ENCODE data around the gene KPNA1.
"Not testable (repeated sequence)": the region's sequence is repeated elsewhere in the genome, so short reads cannot be mapped to it uniquely, and the experiment has no call there.

KPNA1 gene

DNA sequence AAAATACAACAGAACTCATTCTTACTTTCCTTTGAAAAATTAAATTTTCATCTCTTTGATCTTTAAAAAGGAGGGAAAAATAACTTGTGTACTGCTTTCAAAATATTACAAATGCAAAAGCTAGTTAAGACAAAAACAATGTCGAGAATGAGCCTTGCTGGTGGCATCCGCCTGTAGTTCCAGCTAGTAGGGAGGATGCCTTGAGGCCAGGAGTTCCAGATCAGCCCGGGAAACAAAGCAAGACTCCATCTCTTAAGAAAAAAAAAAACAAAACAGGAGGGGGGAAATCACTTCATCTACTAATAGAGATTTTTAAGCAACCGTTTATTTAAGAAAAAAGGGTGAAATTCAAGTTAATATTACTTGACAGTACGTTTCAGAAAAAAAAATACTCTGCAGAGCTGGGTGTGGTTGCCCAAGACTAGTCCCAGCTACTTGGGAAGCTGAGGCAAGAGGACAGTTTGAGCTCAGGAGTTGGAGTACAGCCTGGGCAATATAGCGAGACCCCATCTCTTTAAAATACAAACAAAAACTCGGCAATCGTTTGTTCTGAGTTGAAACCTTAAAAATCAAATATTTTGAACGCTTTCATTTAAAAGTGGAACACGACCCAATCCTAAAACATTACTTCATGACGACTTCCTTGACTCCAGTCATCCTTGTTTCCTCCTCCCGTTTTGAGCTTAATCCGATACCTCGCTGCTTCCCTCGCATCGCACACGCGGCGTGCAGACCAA lies 1.2 kb downstream of the KPNA1 start:
- no peaks in the 10 kb centered on the region for H3K27me3 ChIP-seq (ENCODE audit: insufficient read depth, low read length)
- H2AFZ ChIP-seq (ENCODE audit: low read depth, low read length) = no peak overlapping the region
- H3K36me3 ChIP-seq (ENCODE audit: insufficient read depth, low read length) = no peaks in the 10 kb centered on the region
- H3K4me1 ChIP-seq (ENCODE audit: insufficient read depth, low read length) = peaks cover 10% of the 10 kb centered on the region
- H3K4me3 ChIP-seq (ENCODE audit: low read length) = peak overlapping the region; percentile 70
- H3K9me3 ChIP-seq (ENCODE audit: low read length) = no peaks in the 10 kb centered on the region

DNA sequence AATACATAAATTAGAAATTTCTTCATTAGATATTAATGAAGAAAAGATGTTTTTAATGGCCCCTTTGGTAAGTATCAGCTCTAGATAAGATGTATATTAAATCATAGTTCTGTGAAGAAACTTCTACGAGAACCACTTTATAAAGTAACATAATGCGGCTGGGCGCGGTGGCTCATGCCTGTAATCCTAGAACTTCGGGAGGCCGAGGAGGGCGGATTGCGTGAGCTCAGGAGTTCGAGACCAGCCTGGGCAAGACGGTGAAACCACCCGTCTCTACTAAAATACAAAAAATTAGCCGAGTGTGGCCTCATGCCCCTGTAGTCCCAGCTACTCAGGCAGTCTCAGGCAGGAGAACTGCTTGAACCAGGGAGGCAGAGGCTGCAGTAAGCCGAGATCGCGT lies 2.5 kb downstream of the KPNA1 start:
- no peak overlapping the region for H2AFZ ChIP-seq (ENCODE audit: low read depth, low read length)
- H3K27me3 ChIP-seq (ENCODE audit: insufficient read depth, low read length) = no peaks in the 10 kb centered on the region
- peaks cover 10% of the 10 kb centered on the region for H3K4me1 ChIP-seq (ENCODE audit: insufficient read depth, low read length)
- no peaks in the 10 kb centered on the region for H3K9me3 ChIP-seq (ENCODE audit: low read length)
- H3K4me3 ChIP-seq (ENCODE audit: low read length) = no peak overlapping the region
- H3K36me3 ChIP-seq (ENCODE audit: insufficient read depth, low read length) = no peaks in the 10 kb centered on the region

DNA sequence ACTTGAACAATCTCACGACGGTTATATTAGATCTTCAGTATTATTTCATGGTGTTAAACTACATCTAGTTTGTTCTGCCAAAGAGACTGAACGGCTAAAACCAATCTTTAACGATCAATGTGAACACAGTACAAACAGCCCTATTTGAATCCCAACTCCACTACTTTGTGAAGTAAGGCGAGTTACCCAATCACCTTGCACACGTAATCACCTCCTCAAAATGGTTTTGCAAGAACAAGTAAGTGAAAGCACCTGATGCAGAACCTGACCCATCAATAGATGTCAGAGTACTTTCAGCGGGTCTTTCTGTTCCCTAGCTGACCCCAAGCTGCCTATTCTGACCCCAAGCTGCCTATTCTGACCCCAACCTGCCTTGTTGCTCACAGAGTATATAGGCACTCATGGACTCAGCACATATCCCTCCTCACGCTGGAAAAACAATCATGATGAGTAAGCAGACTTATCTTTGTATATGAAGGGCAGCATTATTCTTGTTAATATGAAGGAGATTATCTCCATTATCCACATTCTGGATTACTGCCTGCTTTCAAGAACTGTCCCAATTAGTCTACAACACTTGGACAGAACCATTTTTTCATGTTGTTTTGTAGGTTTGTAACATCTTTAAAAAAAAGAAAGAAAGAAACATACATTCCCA lies 3.7 kb downstream of the KPNA1 start:
- no peak overlapping the region for H2AFZ ChIP-seq (ENCODE audit: low read depth, low read length)
- H3K9me3 ChIP-seq (ENCODE audit: low read length) = no peaks in the 10 kb centered on the region
- peaks cover 10% of the 10 kb centered on the region for H3K4me1 ChIP-seq (ENCODE audit: insufficient read depth, low read length)
- no peaks in the 10 kb centered on the region for H3K27me3 ChIP-seq (ENCODE audit: insufficient read depth, low read length)
- no peaks in the 10 kb centered on the region for H3K36me3 ChIP-seq (ENCODE audit: insufficient read depth, low read length)
- no peak overlapping the region for H3K4me3 ChIP-seq (ENCODE audit: low read length)

DNA sequence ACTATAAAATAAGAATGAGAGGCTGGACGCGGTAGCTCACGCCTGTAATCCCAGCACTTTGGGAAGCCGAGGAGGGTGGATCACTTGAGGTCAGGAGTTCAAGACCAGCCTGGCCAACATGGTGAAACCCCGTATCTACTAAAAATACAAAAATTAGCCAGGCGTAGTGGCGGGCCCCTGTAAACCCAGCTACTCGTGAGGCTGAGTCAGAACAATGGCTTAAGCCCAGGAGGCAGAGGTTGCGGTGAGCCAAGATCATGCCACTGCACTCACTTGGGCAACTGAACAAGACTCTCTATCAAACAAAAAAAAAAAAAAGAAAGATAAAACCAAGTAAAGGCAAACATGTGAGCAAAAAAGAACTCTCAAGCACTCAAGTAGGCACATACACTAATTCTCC lies 5.8 kb downstream of the KPNA1 start:
- H2AFZ ChIP-seq (ENCODE audit: low read depth, low read length); H3K4me3 ChIP-seq (ENCODE audit: low read length); H3K36me3 ChIP-seq (ENCODE audit: insufficient read depth, low read length); H3K9me3 ChIP-seq (ENCODE audit: low read length); H3K4me1 ChIP-seq (ENCODE audit: insufficient read depth, low read length); H3K27me3 ChIP-seq (ENCODE audit: insufficient read depth, low read length): not testable (repeated sequence)

DNA sequence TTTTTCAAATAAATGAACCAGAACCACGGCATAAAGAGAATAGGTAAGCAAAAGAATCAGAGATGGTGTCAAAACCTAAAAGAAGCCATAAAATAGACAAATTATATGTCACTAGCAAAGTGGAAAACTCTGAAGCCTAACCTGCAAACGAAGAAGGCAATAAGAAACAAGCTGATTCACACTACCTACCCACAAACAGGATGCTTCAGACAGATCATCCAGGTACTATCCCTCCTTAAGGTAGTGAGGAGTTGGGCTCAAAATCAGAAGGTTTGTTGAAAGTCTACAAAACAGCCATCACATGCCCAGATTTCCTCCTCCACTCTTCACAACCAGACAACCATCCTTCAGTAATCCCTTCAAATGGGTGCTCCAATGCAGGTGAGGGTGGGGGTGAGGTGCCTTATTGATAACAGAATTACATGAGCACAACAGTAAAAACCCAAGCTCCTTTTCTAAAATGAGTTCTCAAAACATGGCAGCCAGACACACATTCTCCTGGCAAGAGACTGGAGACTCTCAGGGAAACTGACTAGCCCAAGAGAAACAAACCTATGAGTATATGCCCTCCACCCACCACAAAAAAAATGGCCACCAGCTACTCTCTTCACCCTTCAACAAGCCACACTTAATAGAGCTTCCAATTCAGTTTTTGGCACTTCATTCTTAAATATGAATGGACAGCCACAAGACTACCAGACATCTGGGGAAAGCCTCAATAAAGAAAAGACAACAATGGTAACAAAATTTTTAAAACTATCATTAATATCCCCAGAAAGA lies 6.4 kb downstream of the KPNA1 start:
- Histone ChIP-seq H3K36me3 (ENCODE audit: insufficient read depth, low read length) (no peaks in the 10 kb centered on the region), H3K27me3 (ENCODE audit: insufficient read depth, low read length) (no peaks in the 10 kb centered on the region), H2AFZ (ENCODE audit: low read depth, low read length) (no peak overlapping the region), H3K4me1 (ENCODE audit: insufficient read depth, low read length) (peaks cover 2% of the 10 kb centered on the region), H3K4me3 (ENCODE audit: low read length) (no peak overlapping the region), H3K9me3 (ENCODE audit: low read length) (peaks cover 2% of the 10 kb centered on the region)

DNA sequence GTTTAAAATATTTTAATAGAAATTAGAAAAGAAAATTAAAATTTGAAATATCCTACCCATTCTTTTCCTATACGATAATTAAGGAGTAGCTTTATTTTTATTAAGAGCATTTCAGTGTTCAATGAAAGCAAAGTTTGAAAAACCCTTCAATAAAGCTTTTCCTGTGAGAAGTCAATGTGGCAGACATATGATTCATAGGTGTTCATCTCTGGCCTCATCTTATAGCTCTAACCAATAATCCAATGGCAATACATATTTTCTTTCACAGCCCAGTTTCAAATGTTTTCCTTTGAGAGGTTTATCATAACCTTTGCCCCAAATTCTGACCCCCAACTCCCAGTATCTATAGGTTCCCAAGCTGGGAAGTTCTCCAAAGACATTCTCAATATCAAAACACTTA lies 8.3 kb downstream of the KPNA1 start:
- Histone ChIP-seq H3K27me3 (ENCODE audit: insufficient read depth, low read length) (no peaks in the 10 kb centered on the region), H2AFZ (ENCODE audit: low read depth, low read length) (no peak overlapping the region), H3K4me1 (ENCODE audit: insufficient read depth, low read length) (no peaks in the 10 kb centered on the region), H3K36me3 (ENCODE audit: insufficient read depth, low read length) (no peaks in the 10 kb centered on the region), H3K4me3 (ENCODE audit: low read length) (no peak overlapping the region), H3K9me3 (ENCODE audit: low read length) (peaks cover 2% of the 10 kb centered on the region)

DNA sequence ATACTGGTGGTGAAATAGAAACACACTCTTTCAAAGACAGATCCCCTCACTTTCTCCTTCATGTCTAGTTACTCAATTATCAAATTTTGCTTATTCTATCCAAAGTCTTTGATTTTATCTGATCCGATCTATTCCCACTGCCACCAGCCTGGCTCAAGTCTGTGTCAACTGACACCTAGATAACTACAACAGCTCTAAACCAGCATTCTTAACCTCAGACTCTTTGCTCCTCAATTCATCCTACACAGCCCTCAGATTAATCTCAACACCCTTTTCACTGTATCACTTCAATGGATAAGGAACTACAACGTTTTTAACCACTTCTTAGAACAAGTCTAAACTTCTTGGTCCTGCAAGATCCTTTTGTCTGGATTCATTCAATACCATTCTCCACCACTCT lies 9.1 kb downstream of the KPNA1 start:
- Histone ChIP-seq H3K9me3 (ENCODE audit: low read length) (peaks cover 2% of the 10 kb centered on the region), H3K4me1 (ENCODE audit: insufficient read depth, low read length) (no peaks in the 10 kb centered on the region), H3K4me3 (ENCODE audit: low read length) (no peak overlapping the region), H3K36me3 (ENCODE audit: insufficient read depth, low read length) (peaks cover 2% of the 10 kb centered on the region), H2AFZ (ENCODE audit: low read depth, low read length) (no peak overlapping the region), H3K27me3 (ENCODE audit: insufficient read depth, low read length) (no peaks in the 10 kb centered on the region)

DNA sequence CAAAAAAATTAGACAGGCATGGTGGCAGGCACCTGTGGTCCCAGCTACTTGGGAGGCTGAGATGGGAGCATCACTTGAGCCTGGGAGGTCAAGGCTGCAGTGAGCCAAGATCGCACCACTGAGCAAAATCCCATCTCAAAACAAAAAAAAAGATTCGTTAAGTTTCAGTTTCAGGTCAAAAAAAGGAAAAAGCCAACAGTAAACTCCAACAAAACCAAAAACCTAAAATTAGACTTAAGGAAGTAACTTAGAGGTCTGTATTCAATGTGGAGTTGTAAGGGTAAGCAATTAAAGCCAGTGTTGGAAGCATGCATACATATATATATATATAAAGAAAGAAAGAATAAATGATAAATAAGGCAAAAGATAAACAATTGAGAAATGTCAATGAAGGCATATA lies 11.8 kb downstream of the KPNA1 start:
- H2AFZ ChIP-seq (ENCODE audit: low read depth, low read length) = no peak overlapping the region
- no peaks in the 10 kb centered on the region for H3K27me3 ChIP-seq (ENCODE audit: insufficient read depth, low read length)
- H3K4me3 ChIP-seq (ENCODE audit: low read length) = no peak overlapping the region
- no peaks in the 10 kb centered on the region for H3K4me1 ChIP-seq (ENCODE audit: insufficient read depth, low read length)
- H3K36me3 ChIP-seq (ENCODE audit: insufficient read depth, low read length) = peaks cover 4% of the 10 kb centered on the region
- H3K9me3 ChIP-seq (ENCODE audit: low read length) = peaks cover 2% of the 10 kb centered on the region

DNA sequence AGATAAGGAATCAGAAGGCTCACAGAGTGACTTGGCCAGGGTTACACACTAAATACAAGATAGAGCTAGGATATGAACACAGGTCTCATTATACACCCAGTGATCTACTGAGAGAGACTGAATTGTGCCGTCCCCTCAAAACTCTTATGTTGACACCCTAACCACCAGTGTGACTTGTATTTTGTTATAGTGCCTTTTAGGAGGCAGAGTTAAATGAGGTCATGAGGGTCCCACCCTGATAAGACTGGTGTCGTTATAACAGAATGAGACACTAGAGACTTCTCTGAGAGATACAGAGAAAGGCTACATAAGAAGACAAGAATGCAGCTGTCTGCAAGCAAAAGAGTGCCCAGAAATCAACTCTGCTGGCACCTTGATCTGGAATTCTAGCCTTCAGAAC lies 12.6 kb downstream of the KPNA1 start:
- H3K4me3 ChIP-seq (ENCODE audit: low read length) = no peak overlapping the region
- H3K4me1 ChIP-seq (ENCODE audit: insufficient read depth, low read length) = no peaks in the 10 kb centered on the region
- peaks cover 2% of the 10 kb centered on the region for H3K9me3 ChIP-seq (ENCODE audit: low read length)
- no peak overlapping the region for H2AFZ ChIP-seq (ENCODE audit: low read depth, low read length)
- H3K27me3 ChIP-seq (ENCODE audit: insufficient read depth, low read length) = no peaks in the 10 kb centered on the region
- H3K36me3 ChIP-seq (ENCODE audit: insufficient read depth, low read length) = peaks cover 6% of the 10 kb centered on the region

DNA sequence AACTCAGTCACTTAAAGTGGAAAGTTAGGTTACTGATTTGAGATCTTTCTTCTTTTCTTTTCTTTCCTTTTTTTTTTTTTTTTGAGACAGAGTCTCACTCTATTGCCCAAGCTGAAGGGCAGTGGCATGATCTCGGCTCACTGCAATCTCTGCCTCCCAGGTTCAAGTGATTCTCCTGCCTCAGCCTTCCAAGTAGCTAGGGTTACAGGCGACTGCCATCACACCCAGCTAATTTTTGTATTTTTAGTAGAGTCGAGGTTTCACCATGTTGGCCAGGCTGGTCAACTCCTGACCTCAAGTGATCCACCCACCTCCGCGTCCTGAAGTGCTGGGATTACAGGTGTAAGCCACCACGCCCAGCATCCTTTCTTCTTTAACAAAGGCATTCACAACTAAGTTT lies 13.8 kb downstream of the KPNA1 start:
- H3K27me3 ChIP-seq (ENCODE audit: insufficient read depth, low read length); H3K4me3 ChIP-seq (ENCODE audit: low read length); H3K4me1 ChIP-seq (ENCODE audit: insufficient read depth, low read length); H3K9me3 ChIP-seq (ENCODE audit: low read length); H3K36me3 ChIP-seq (ENCODE audit: insufficient read depth, low read length); H2AFZ ChIP-seq (ENCODE audit: low read depth, low read length): not testable (repeated sequence)

DNA sequence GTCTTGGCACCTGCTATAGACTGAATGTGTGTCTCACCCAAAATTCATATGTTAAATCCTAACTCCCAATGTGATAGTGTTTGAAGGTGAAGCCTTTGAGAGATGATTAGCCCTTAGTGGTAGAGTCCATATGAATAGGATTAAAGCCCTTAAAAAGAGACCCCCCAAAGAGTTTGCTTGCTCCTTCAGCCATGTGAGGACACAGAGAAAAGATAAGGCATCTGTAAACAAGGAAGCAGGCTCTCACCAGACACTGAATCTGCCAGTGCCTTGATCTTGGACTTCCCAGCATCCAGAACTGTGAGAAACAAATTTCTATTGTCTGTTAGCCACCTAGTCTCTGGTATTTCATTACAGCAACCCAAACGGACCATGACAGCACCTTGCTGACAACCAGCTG lies 16.6 kb downstream of the KPNA1 start:
- Histone ChIP-seq H2AFZ (ENCODE audit: low read depth, low read length) (no peak overlapping the region), H3K4me1 (ENCODE audit: insufficient read depth, low read length) (peaks cover 5% of the 10 kb centered on the region), H3K27me3 (ENCODE audit: insufficient read depth, low read length) (no peaks in the 10 kb centered on the region), H3K9me3 (ENCODE audit: low read length) (no peaks in the 10 kb centered on the region), H3K36me3 (ENCODE audit: insufficient read depth, low read length) (peaks cover 24% of the 10 kb centered on the region), H3K4me3 (ENCODE audit: low read length) (no peak overlapping the region)

DNA sequence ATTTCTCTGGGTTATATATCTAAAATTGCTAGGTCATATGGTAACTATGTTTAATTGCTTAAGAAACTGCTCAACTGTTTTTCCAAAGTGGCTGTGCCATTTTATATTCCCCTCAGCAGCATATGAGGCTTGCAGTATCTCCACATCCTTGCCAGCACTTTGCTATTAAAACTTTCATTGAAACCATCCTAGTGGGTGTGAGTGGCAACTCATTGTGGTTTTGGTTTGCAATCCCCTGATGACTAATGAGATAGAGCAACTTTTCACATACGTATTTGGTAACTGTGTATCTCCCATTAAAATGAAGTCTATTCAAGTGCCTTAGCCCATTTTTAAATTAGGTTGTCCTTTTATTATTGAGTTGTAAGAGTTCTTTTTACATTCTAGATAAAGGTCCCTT lies 17.3 kb downstream of the KPNA1 start:
- no peak overlapping the region for H2AFZ ChIP-seq (ENCODE audit: low read depth, low read length)
- peaks cover 5% of the 10 kb centered on the region for H3K4me1 ChIP-seq (ENCODE audit: insufficient read depth, low read length)
- H3K9me3 ChIP-seq (ENCODE audit: low read length) = no peaks in the 10 kb centered on the region

DNA sequence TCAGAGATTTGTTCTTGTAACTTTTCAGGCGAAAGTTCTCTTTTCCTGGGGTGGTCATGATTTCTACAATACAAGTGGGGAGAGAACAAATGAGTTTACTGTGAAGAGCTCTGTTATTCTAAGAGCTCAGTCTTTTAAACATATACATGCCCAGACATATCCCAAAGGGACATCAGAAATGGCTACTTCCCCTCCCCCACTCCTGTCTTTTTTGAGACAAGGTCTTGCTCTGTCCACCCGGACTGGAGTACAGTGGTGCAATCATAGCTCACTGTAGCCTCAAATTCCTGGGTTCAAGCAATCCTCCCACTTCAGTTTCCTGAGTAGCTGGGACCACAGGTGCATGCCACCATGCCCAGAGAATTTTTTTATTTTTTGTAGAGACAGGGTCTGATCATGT lies 18.2 kb downstream of the KPNA1 start:
- Histone ChIP-seq H3K9me3 (ENCODE audit: low read length) (peaks cover 2% of the 10 kb centered on the region), H2AFZ (ENCODE audit: low read depth, low read length) (no peak overlapping the region), H3K4me3 (ENCODE audit: low read length) (peak overlapping the region; percentile 38), H3K27me3 (ENCODE audit: insufficient read depth, low read length) (no peaks in the 10 kb centered on the region), H3K36me3 (ENCODE audit: insufficient read depth, low read length) (peaks cover 34% of the 10 kb centered on the region), H3K4me1 (ENCODE audit: insufficient read depth, low read length) (peaks cover 5% of the 10 kb centered on the region)

More for the DNA sequence above, 17.3 kb downstream of the KPNA1 start:
- Histone ChIP-seq H3K36me3 (ENCODE audit: insufficient read depth, low read length) (peaks cover 28% of the 10 kb centered on the region), H3K4me3 (ENCODE audit: low read length) (no peak overlapping the region), H3K27me3 (ENCODE audit: insufficient read depth, low read length) (no peaks in the 10 kb centered on the region)
